MG63 (cell line): ENCODE results near the gene DLGAP4. TPM values are rescaled to one million over a fixed set of nuclear protein-coding genes. Genes with fewer than 3 reads are reported as not detected.

Experiments
- DNase-seq: peaks from one replicate; pipeline ENCODE4 v3.0.0-alpha.2; 2020
- H3K27me3 ChIP-seq: fragments of 250-450 bp; sonication (Bioruptor Pico); 2 replicates; pipeline ENCODE4 v1.5.1; 2020; ENCODE audit warnings: mild to moderate bottlenecking, moderate library complexity
- H3K36me3 ChIP-seq: fragments of 250-450 bp; sonication (Bioruptor Pico); 2 replicates; pipeline ENCODE4 v1.5.1; 2020; ENCODE audit warnings: mild to moderate bottlenecking, moderate library complexity
- H3K4me3 ChIP-seq: fragments of 250-450 bp; sonication (Bioruptor Pico); 2 replicates; pipeline ENCODE4 v1.5.1; 2020; ENCODE audit warnings: mild to moderate bottlenecking, moderate library complexity
- H3K9me3 ChIP-seq: fragments of 250-450 bp; sonication (Bioruptor Pico); 2 replicates; pipeline ENCODE4 v1.5.1; 2020; ENCODE audit warnings: mild to moderate bottlenecking, moderate library complexity
- total RNA-seq: library from RNA; depleted of rRNA; stranded (reverse); fragments of >200 nt; shearing (Covaris generic); gene quantifications from 2 replicates; pipeline ENCODE4 v1.2.3, GENCODE V29; 2014; ENCODE audit warnings: low replicate concordance

DLGAP4 gene
- total RNA-seq, 1 experiment from 2014 or later, result 12.0 TPM

DNA sequence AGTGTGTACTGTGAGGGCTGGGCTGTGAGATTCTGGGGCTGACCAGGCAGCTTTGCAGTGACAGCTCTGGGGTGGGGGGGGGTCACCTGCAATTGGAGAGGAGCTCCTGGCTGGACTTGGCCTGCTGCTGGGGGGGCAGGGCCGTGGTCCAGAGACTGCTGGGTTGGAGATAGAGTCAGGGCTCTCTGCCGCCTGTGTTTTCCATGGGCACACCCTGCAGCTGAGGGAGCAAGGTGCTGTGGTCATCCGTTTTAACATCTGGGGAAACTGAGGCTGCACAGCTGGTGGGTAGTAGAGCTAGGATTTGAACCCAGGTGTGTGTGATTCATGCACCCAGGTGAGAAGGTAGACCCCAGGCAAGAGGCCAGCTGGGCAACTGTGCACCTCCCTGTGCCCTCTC, 7.3 kb downstream of the DLGAP4 start:
- Histone ChIP-seq H3K9me3 (no peaks in the 10 kb centered on the region), H3K4me3 (no peak overlapping the region), H3K27me3 (peaks cover 25% of the 10 kb centered on the region), H3K36me3 (no peaks in the 10 kb centered on the region)
- no peak for DNase-seq

GRCh38 chr20:36313926-36314325, 7.8 kb downstream of the DLGAP4 start:
- no peaks in the 10 kb centered on the region for H3K9me3 ChIP-seq
- H3K36me3 ChIP-seq, result no peaks in the 10 kb centered on the region
- peaks cover 25% of the 10 kb centered on the region for H3K27me3 ChIP-seq
- no peak for DNase-seq
- no peak overlapping the region for H3K4me3 ChIP-seq

DNA sequence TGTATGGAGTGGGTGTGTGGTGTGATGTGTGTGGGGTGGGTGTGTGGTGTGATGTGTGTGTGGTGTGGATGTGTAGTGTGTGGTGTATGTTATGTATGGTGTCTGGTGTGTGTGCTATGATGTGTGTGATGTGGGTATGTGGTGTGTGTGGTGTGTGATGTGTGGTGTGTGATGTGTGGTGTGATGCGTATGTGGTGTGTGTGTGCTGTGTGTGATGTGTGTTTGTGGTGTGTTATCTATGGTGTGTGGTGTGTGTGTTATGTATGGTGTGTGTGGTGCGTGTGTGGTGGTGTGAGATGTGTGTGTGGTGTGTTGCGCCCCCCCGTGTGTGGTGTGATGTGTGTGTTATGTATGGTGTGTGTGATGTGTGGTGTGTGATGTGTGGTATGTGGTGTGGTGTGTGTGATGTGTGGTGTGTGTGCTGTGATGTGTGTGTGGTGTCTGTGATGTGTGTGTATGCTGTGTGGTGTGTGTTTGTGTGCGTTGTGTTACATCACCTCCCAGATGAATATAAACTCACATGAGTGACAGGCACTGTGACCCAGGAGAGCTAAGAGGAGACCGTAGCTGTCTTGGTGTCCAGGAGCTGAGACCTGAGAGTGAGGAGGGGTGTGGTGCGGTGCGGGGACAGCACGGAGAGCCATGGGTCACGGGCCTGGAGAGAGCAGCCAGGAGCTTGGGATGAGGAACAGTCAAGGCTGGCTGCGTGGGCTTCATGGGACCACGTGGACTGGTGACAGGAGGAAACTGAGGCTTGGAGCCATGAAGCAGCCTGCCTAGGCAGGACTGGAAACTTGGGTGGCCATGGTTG, 8.8 kb downstream of the DLGAP4 start:
- no peaks in the 10 kb centered on the region for H3K36me3 ChIP-seq
- H3K4me3 ChIP-seq, result no peak overlapping the region
- H3K27me3 ChIP-seq, result peaks cover 17% of the 10 kb centered on the region
- DNase-seq, result no peak
- H3K9me3 ChIP-seq, result no peaks in the 10 kb centered on the region

- H3K9me3 ChIP-seq, result no peaks in the 10 kb centered on the region
- DNase-seq, result no peak
- H3K36me3 ChIP-seq, result no peaks in the 10 kb centered on the region
- H3K27me3 ChIP-seq, result peaks cover 16% of the 10 kb centered on the region
- no peak overlapping the region for H3K4me3 ChIP-seq
Observed at GRCh38 chr20:36315545-36316351, 9.6 kb downstream of the DLGAP4 start.

- no peak overlapping the region for H3K4me3 ChIP-seq
- no peak for DNase-seq
- H3K36me3 ChIP-seq, result no peaks in the 10 kb centered on the region
- H3K9me3 ChIP-seq, result no peaks in the 10 kb centered on the region
- peaks cover 4% of the 10 kb centered on the region; the same call in 1 of the 2 replicates for H3K27me3 ChIP-seq
Observed at GRCh38 chr20:36317675-36318074, 11.5 kb downstream of the DLGAP4 start.

DNA sequence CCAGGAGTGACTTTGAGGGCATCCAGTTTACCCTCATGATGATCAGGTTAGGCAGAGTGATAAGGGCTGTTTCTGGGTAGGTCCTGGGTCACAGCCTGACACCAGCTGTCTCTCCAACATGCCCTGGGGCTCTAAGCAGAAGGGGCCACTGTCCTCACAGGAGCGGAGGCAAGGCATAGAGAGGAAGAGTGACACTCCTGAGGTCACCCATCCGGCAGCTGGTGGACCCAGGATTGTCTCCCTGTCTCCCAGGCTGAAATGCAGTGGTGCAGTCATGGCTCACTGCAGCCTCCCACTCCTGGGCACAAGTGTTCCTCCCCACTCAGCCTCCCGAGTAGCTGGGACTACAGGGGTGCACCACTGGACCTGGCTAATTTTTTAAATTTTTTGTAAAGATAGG, 12.0 kb downstream of the DLGAP4 start:
- H3K36me3 ChIP-seq, result no peaks in the 10 kb centered on the region
- H3K27me3 ChIP-seq, result peaks cover 4% of the 10 kb centered on the region; the same call in 1 of the 2 replicates
- no peak overlapping the region for H3K4me3 ChIP-seq
- DNase-seq, result no peak
- H3K9me3 ChIP-seq, result no peaks in the 10 kb centered on the region

DNA sequence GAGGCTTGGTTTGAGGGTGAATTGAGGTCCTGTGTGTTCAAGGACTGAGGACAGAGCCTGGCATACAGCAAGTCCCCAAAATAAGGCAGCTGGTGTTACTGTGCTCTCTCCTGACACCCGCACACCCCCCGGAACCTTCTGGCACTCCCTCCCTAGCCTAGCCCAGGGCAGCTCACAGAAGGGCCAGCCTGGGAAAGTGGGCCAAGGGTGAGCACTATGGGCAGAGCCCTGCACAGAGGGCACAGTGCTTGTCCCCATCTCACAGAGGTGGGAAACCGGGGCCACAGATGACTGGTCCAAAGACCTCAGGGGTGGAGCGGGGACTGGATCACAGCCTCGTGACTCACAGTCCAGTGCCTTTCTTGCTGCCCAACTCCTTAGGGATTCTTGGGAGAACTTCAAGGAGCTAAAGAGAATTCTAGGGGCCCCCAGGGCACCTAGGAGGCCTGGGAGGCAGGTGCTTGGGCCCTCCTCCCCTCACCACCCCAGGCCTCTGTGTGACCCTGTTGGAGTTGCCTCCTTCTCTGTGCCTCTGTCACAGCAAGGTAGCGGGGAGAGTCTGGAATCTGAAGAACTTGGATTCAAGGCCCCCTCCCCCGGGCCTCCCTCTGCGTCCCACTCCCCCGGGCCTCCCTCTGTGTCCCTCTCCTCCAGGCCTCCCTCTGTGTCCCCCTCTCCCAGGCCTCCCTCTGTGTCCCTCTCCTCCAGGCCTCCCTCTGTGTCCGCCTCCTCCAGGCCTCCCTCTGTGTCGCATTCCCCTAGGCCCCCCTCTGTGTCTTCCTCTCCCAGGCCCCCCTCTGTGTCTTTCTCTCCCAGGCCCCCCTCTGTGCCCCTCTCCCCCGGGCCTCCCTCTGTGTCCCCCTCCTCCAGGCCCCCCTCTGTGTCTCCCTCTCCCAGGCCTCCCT, 13.5 kb downstream of the DLGAP4 start:
- peaks cover 6% of the 10 kb centered on the region; the same call in 1 of the 2 replicates for H3K27me3 ChIP-seq
- H3K9me3 ChIP-seq, result no peaks in the 10 kb centered on the region
- no peaks in the 10 kb centered on the region for H3K36me3 ChIP-seq
- DNase-seq, result no peak
- H3K4me3 ChIP-seq, result no peak overlapping the region

GRCh38 chr20:36320261-36320897, 14.2 kb downstream of the DLGAP4 start:
- no peaks in the 10 kb centered on the region for H3K36me3 ChIP-seq

DNA sequence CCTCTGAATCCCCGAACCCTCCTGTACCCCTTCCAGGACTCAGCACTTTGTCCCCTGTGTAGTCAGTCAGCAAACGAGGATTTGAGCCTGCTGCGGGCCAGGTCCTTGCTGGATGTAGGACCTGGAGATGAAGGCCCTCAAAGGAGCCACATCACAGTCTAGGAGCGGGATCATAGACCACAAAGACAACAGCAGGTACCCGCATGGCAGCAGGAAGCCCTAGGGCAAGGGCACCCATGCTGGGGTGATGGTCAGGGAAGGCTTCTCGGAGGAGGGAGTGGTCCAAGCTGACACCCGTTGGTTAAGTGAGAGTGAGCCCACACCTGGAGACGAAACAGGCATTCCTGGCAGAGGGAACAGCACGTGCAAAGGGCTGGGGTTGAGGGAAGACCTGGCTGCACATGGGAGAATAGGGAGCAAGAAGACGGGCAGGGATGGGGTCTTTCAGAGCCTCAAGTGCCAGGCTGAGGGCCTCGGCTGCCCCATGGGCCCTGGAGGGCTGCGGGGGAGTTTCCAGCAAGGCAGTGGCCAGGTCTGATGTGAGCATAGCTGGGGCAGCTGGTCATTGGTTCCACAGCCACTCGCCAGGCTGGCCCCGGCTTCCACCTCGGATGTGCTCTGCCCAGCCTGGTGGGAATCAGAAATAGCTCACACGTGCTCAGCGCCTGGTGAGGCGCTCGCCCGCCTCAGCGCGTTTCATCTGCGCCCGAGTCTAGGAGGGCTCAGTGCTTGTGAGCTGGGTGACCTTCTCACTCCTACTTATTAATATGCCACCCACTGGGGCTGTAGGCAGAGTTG, 15.0 kb downstream of the DLGAP4 start:
- peaks cover 6% of the 10 kb centered on the region; the same call in 1 of the 2 replicates for H3K9me3 ChIP-seq
- no peaks in the 10 kb centered on the region for H3K36me3 ChIP-seq
- H3K27me3 ChIP-seq, result peaks cover 6% of the 10 kb centered on the region; the same call in 1 of the 2 replicates
- H3K4me3 ChIP-seq, result no peak overlapping the region
- DNase-seq, result no peak

More at GRCh38 chr20:36320261-36320897, 14.2 kb downstream of the DLGAP4 start:
- Histone ChIP-seq H3K27me3 (peaks cover 6% of the 10 kb centered on the region; the same call in 1 of the 2 replicates), H3K9me3 (0 out of 2 replicates have a peak, but pooled peaks cover 3% of the 10 kb centered on the region), H3K4me3 (no peak overlapping the region)
- no peak for DNase-seq

GRCh38 chr20:36322131-36322530, 16.0 kb downstream of the DLGAP4 start:
- peaks cover 6% of the 10 kb centered on the region; the same call in 1 of the 2 replicates for H3K27me3 ChIP-seq
- DNase-seq, result no peak
- H3K9me3 ChIP-seq, result peaks cover 13% of the 10 kb centered on the region
- no peaks in the 10 kb centered on the region for H3K36me3 ChIP-seq
- no peak overlapping the region for H3K4me3 ChIP-seq

DNA sequence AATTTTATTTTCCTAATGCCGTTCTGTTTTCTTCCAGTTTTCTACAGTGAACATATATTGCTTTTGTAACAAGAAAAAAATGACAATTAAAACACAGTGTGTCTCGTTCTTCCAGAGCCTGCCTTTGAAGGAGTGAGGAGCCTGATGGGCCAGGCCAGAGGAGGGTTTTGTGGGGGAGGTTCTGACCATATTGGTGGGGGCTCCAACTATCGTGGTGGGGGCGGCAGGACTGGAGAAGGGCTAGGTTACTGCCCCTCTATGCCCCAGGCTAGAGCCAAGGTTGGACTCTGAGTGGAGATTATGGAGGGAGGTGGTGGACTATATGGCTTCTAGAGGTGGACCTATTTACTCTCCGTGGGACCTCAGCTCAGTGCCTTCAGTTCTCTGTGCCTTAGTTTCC, 24.0 kb downstream of the DLGAP4 start:
- no peaks in the 10 kb centered on the region for H3K36me3 ChIP-seq
- no peak for DNase-seq
- H3K27me3 ChIP-seq, result peaks cover 35% of the 10 kb centered on the region
- no peak overlapping the region for H3K4me3 ChIP-seq
- peaks cover 15% of the 10 kb centered on the region for H3K9me3 ChIP-seq

- peaks cover 8% of the 10 kb centered on the region for H3K9me3 ChIP-seq
Observed at GRCh38 chr20:36331209-36331608, 25.1 kb downstream of the DLGAP4 start.

DNA sequence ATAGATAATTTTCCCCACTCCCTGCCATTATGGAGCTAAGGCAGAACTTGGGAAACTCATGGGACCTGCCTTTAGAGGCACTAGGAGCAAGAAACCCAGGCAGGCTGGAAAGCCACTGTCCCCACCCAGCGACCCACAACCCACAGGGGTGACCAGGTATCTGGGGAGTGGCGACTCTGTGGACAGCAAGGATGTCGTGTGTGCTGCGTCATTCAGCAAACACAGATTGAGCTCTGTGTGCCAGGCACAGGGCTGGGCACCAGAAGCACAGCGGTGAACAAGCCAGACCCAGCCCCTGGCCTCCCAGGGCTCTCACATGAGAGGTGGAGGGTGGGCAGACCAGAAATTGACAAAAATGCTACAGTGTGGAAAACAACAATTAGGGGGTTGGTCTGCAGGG, 27.7 kb downstream of the DLGAP4 start:
- peaks cover 43% of the 10 kb centered on the region for H3K27me3 ChIP-seq
- no peak for DNase-seq
- no peaks in the 10 kb centered on the region for H3K36me3 ChIP-seq
- H3K4me3 ChIP-seq, result no peak overlapping the region
- no peaks in the 10 kb centered on the region for H3K9me3 ChIP-seq

More at GRCh38 chr20:36331209-36331608, 25.1 kb downstream of the DLGAP4 start:
- DNase-seq, result no peak
- no peaks in the 10 kb centered on the region for H3K36me3 ChIP-seq
- peaks cover 40% of the 10 kb centered on the region for H3K27me3 ChIP-seq
- no peak overlapping the region for H3K4me3 ChIP-seq

- DNase-seq, result no peak
- Histone ChIP-seq H3K9me3 (no peaks in the 10 kb centered on the region), H3K27me3 (peaks cover 43% of the 10 kb centered on the region), H3K36me3 (no peaks in the 10 kb centered on the region), H3K4me3 (no peak overlapping the region)
Observed at GRCh38 chr20:36334281-36335205, 28.4 kb downstream of the DLGAP4 start.
